Progenitor cell of endocrine pancreas (in vitro differentiated cells): ENCODE data around the gene MFSD1. TPM values are rescaled to one million over a fixed set of nuclear protein-coding genes. Genes with fewer than 3 reads are reported as not detected.

Experiments used
- DNase-seq: peaks from one replicate; pipeline ENCODE4 v3.0.0; 2021; ENCODE audit warnings: low spot score; ENCODE audit not compliant: unreplicated experiment
- H3K27ac Mint-ChIP-seq: 2 replicates; pipeline ENCODE4 v1.8.0; 2021; ENCODE audit warnings: mild to moderate bottlenecking, moderate library complexity, mixed read lengths
- H3K27me3 Mint-ChIP-seq: 2 replicates; pipeline ENCODE4 v1.8.0; 2021; ENCODE audit warnings: mixed read lengths
- H3K36me3 Mint-ChIP-seq: 2 replicates; pipeline ENCODE4 v1.8.0; 2022; ENCODE audit warnings: mixed read lengths; ENCODE audit not compliant: insufficient read depth
- H3K4me1 Mint-ChIP-seq: 2 replicates; pipeline ENCODE4 v1.8.0; 2021; ENCODE audit warnings: low read depth, mixed read lengths
- H3K4me3 Mint-ChIP-seq: 2 replicates; pipeline ENCODE4 v1.8.0; 2021; ENCODE audit warnings: low read depth, mild to moderate bottlenecking, moderate library complexity, mixed read lengths
- H3K9me3 Mint-ChIP-seq: 2 replicates; pipeline ENCODE4 v1.8.0; 2021; ENCODE audit warnings: low read depth, mixed read lengths
- CTCF ChIP-seq: fragments of 200-600 bp; sonication (generic); IDR thresholded peaks from one replicate; pipeline ENCODE4 v1.5.0; 2021; ENCODE audit warnings: antibody characterized with exemption, mild to moderate bottlenecking; ENCODE audit not compliant: unreplicated experiment
- total RNA-seq: library from RNA; stranded (reverse); gene quantifications from 2 replicates; pipeline ENCODE4 v1.2.1, GENCODE V29; 2021

Gene MFSD1
- total RNA-seq, 1 donor from 2014 or later, result 17.6 TPM

GRCh38 chr3:158875700-158876099, 73.8 kb downstream of the MFSD1 start:
- no peaks in the 10 kb centered on the region for H3K4me1 Mint-ChIP-seq

More at GRCh38 chr3:158875700-158876099, 73.8 kb downstream of the MFSD1 start:
- TF ChIP-seq CTCF, result no peak
- no peak overlapping the region for H3K4me3 Mint-ChIP-seq
- no peaks in the 10 kb centered on the region for H3K9me3 Mint-ChIP-seq
- H3K27ac Mint-ChIP-seq, result no peak overlapping the region
- no peaks in the 10 kb centered on the region for H3K36me3 Mint-ChIP-seq
- DNase-seq, result no peak
- peaks cover 17% of the 10 kb centered on the region for H3K27me3 Mint-ChIP-seq

Other genes starting within 250 kb of the MFSD1 start
- 20.2 and 21.7 TPM in 2 replicates for gene MLF1, start 230.9 kb upstream of the MFSD1 start, total RNA-seq
- gene GFM1, start 157.5 kb upstream of the MFSD1 start, total RNA-seq, result 33.2 and 34.4 TPM in 2 replicates
- 12.3 and 13.3 TPM in 2 replicates for gene LXN, start 129.4 kb upstream of the MFSD1 start, total RNA-seq
- 1.1 and 3.3 TPM in 2 replicates for gene RARRES1, start 69.6 kb upstream of the MFSD1 start, total RNA-seq